HS-27A (cell line): ENCODE results near the gene ZNF106.

Experiments
- DNase-seq: peaks from one replicate; pipeline ENCODE4 v3.0.0-alpha.2; 2012; ENCODE audit warnings: low read depth, missing footprints

Gene ZNF106

DNA sequence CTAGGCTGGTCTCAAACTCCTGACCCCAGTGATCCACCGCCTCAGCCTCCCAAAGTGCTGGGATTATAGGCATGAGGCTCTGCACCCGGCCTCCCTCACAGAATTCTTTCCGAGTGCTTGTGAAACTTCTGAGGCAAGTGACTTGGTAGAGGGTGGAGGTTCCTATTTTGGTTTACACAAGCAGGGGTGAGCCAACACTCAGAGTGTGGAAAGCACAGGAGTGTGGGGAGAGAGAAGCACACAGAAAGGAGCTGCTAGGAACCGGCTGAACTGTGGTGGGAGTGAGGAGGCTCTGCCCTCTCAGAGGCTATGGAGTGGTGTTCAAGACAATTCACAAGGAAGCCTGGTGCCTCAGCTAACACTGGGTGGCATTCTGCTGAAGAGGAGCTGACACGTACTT, 123.9 kb downstream of the ZNF106 start:
- DNase-seq: no peak

DNA sequence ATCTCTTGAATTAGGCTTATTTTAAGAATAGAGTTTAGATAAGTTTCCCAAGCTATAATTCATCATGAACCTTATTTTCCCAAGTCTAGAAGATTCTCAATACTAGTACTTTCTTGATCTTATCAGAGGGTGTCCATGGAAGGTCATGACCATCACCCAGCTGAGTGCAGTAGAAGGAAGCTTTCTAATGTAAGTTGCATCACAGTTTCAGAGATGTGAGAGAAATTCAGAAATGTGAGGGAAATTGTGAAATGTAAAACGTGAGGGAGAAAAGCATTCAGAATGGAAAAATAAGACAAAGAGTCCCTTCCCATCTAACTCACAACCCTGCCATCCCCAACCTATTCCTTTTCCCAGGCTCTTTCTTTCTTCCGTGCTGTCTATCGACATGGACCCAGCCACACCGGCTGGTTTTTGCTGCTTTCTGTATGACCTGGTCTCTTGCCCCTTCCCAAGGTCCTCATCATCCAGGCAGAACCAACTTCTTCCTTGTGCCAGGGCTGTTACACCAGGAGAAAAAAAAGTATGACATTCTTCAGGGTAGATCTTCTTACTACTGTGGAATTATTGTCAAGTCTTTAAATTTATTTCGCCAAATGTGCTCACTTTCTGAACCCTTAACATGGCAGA, 124.9 kb downstream of the ZNF106 start:
- DNase-seq: no peak

DNA sequence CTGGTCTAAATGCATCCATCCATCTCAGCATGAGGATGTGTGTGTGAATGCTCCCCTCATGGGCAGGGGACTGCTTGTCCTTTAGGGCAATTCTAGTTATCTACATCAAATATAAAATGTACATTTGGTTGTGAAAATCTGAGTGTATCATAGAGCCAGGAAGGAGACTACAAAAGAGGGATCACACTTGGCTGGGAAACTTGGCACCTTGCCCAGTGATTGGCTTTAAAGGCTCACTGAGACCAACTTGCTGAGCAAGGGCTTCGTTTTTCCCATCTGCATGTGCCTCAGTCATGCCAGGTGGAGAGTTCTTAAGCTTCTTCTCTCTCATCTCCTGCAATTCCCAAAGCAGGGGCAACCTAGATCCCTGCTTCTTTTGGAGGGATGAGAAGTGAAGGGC, 126.4 kb downstream of the ZNF106 start:
- no peak for DNase-seq

DNA sequence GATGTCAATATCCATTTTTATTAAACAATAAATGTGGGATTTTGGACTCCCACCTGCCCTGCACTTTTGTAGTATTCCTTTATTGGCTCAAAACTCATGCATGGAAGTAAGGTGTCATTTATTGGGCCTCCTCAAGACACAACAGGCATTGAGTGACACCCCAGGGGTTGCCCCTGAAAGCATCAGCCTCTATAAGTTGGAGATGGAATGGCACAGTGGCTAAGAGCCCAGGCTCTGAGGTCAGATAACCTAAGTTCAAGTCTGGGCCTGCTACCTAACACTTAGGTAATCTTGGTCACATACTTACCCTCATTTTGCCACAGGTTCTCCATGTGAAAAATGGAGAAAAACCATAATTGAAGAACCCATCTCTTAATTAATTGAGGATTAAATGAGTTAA, 127.0 kb downstream of the ZNF106 start:
- DNase-seq: no peak

DNA sequence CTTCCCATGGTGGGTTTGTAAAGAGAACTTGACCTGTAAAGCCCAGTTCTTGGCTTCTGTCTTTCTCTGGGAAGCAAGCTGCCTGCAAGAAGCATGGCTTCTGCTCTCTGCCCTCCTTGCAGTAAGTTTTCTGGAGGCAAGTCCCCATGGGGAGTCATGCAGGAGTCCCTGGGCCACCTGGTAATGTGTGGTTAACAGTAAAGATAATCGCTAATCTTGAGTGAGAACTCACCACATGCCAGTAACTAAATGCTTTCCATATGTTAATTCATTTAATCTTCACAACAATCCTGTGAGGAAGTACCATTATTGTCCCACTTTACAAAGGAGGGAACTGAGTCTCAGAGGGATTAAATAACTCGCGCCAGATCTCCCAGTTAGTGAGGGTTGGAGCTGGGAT, 127.5 kb downstream of the ZNF106 start:
- no peak for DNase-seq
